GM15510 (cell line): ENCODE data around the gene FLT4.

Experiments used
- POLR2A ChIP-seq: IDR thresholded peaks from 3 replicates; pipeline ENCODE4 v1.6.1; 2011; ENCODE audit warnings: borderline replicate concordance; ENCODE audit not compliant: insufficient read length; ENCODE audit errors: extremely low read depth

FLT4 gene

GRCh38 chr5:180598797-180599589 is 50.4 kb downstream of the FLT4 start:
- no peak for TF ChIP-seq POLR2A

- TF ChIP-seq POLR2A = no peak
Observed at GRCh38 chr5:180598316-180598701, 51.1 kb downstream of the FLT4 start.

- TF ChIP-seq POLR2A = no peak
Observed at GRCh38 chr5:180596668-180597231, 52.6 kb downstream of the FLT4 start.

DNA sequence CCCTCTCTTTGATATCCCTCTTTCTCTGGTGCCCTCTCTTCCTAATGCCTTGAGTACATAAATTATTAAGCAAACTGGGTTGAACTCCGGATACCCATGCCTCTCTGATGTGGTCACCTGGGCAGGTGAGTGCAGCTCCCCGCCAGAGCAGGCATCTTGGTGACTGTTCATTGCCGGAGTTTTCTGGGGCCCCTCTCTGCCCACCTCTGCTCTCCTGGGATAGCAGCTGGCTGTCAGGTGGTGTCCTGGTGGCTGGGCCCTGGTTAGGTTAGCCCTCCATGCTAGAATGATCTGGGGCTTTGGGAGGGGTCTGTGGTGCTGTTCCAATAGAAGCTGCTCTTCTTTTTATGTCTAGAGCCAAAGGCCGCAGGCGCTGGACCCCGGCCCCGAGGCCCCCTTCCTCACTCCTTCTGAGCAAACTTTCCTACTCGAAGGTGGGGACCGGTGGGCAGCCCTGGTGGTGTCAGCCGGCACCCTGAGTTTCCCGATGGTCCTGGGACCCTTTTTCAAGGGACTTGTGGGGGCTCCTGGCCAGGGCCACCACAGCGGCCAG is 53.2 kb downstream of the FLT4 start:
- no peak for TF ChIP-seq POLR2A

GRCh38 chr5:180595381-180596114 is 53.9 kb downstream of the FLT4 start:
- TF ChIP-seq POLR2A = no peak

- no peak for TF ChIP-seq POLR2A
Observed at GRCh38 chr5:180595046-180595379, 54.4 kb downstream of the FLT4 start.

DNA sequence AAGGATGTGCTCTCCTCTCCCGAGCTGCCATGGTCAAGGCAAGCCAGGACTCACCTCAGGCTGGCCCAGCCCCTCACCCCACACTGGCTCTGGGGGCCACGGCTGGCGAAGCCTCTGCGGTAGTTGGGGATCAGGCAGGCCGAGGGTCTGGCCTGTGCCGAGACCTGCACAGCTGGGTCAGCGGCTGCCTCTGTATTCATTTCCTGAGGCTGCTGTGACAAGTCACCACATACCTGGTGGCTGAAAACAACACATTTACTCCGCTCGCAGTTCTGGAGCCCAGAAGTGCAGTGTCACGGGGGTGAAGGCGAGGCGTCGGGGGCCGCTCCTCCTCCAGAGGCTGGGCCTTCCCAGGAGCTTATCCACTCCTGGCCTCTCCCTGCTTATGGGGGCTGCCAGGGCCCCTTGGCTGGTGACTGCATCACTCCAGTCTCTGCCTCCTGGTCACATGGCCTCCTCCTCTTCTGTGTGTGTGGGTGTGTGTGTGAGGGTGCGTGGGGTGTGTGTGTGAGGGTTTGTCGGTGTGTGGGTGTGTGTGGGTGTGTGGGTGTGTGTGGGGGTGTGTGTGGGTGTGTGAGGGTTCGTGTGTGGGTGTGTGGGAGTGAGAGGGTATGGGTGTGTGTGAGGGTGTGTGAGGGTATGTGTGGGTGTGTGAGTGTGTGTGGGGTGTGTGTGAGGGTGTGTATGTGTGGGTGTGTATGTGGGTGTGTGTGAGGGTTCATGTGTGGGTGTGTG is 54.9 kb downstream of the FLT4 start:
- no peak for TF ChIP-seq POLR2A

- no peak for TF ChIP-seq POLR2A
Observed at GRCh38 chr5:180593446-180594206, 55.8 kb downstream of the FLT4 start.

- no peak for TF ChIP-seq POLR2A
Observed at GRCh38 chr5:180592176-180592575, 57.2 kb downstream of the FLT4 start.

DNA sequence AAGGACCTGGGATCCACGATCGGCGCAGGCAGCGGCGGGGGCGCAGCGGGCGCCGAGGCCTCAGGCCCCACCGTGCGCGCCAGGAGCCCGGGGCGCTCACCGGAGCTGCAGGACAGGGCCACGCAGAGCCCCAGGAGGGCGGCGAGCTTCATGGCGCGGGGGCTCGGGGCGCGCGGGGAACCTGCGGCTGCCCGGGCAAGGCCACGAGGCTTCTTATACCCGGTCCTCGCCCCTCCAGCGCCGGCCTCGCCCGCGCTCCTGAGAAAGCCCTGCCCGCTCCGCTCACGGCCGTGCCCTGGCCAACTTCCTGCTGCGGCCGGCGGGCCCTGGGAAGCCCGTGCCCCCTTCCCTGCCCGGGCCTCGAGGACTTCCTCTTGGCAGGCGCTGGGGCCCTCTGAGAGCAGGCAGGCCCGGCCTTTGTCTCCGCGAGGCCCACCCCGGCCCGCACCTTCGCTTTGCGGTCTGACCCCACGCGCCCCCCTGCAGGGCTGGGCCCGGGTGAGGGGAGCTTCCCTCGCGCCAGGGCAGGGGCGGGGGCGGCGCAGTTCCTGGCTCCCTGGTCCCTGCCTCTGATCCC is 58.0 kb downstream of the FLT4 start, which contains the start of gene SCGB3A1:
SCGB3A1 (minus strand) TSS at position 189 of the 577 bp plus-strand sequence; CDS start at position 152, 37 bp downstream.
- no peak for TF ChIP-seq POLR2A

DNA sequence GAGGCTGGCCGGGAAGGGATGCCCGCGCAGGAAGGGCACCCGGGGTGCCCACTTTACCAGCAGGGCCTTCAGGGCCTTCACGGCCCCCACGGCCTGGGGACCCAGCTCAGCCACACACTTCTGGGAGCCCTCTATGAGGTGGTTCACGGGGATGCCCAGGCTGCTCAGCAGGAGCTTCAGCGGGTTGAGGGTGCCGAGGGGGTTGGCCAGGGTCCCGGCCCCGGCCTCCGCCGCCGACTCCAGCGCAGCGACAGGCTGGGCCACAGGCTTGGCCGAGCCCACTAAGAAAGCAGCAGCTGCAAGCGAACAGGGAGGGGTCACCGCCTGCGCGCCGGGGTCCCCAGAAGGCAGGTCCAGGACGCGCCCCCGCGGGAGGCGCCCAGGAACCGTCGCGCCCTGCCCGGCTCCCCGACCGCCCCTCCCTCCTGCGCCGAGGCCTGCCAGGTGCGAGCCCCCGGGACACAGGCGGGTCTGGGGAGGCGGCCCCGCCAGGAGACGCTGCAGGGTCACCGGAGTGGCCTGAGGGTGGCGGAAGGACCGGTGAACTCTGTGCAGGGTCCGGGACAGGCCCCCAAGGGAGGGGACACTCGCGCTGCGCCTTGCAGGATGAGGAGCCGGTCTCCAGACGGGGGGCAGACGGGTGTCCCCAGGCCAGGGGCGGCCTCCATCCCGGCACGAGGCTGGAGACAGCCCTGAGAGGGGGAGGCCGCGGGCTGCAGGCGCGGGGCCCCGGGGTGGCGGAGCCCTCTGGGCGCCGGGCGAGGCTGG is 58.7 kb downstream of the FLT4 start:
- no peak for TF ChIP-seq POLR2A

GRCh38 chr5:180589771-180590542 is 59.4 kb downstream of the FLT4 start:
- no peak for TF ChIP-seq POLR2A
